Right lobe of liver (tissue), 4 donors: ENCODE results near the gene PRR20G.

Source experiments
- POLR2A ChIP-seq: fragments of 450-650 bp; IDR thresholded peaks from one replicate; pipeline ENCODE4 v1.6.1; 2017; ENCODE audit warnings: antibody characterized with exemption, mild to moderate bottlenecking
- TF ChIP-seq, protein P1 (sequence below), 4 donors: fragments of 200-600 bp in 3 of 4; fragments of 450-650 bp in 1 of 4; IDR thresholded peaks; one replicate each; pipeline versions ENCODE4 v1.5.1 to v1.8.0; 2016 to 2022; ENCODE audit warnings: antibody characterized with exemption in 4 of 4, mild to moderate bottlenecking in 2 of 4
- donor health status: DM: no; HTN: no; CAD: no.
- donor health status: DM: no; HTN: no; CAD: no.
- donor health status: DM: no; HTN: yes; CAD: no.

GRCh38 chr3:127323581-127323980, 35.7 kb upstream of the PRR20G start:
- TF ChIP-seq, protein P1, sequence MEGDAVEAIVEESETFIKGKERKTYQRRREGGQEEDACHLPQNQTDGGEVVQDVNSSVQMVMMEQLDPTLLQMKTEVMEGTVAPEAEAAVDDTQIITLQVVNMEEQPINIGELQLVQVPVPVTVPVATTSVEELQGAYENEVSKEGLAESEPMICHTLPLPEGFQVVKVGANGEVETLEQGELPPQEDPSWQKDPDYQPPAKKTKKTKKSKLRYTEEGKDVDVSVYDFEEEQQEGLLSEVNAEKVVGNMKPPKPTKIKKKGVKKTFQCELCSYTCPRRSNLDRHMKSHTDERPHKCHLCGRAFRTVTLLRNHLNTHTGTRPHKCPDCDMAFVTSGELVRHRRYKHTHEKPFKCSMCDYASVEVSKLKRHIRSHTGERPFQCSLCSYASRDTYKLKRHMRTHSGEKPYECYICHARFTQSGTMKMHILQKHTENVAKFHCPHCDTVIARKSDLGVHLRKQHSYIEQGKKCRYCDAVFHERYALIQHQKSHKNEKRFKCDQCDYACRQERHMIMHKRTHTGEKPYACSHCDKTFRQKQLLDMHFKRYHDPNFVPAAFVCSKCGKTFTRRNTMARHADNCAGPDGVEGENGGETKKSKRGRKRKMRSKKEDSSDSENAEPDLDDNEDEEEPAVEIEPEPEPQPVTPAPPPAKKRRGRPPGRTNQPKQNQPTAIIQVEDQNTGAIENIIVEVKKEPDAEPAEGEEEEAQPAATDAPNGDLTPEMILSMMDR (IDR thresholded peaks at IDR 0.05): no peak
- TF ChIP-seq POLR2A: no peak
